SK-N-SH treated with all-trans-retinoic acid at 6 μM for 48 hours (cell line): ENCODE results near the gene AGO1.

Experiments
- ARNTL ChIP-seq: fragments of 450-650 bp; formaldehyde crosslinking; IDR thresholded peaks from 2 replicates; pipeline ENCODE4 v1.5.0; 2020; ENCODE audit warnings: low read depth, mild to moderate bottlenecking, moderate library complexity, borderline replicate concordance
- BACH2 ChIP-seq: fragments of 250-450 bp; sonication (Bioruptor Pico); IDR thresholded peaks from 2 replicates; pipeline ENCODE4 v1.9.0; 2021; ENCODE audit warnings: mild to moderate bottlenecking, borderline replicate concordance
- ESRRG ChIP-seq: fragments of 250-450 bp; sonication (Bioruptor Pico); IDR thresholded peaks from 2 replicates; pipeline ENCODE4 v1.6.1; 2021; ENCODE audit warnings: mild to moderate bottlenecking
- RARB ChIP-seq: fragments of 250-450 bp; sonication (Bioruptor Pico); IDR thresholded peaks from 2 replicates; pipeline ENCODE4 v1.8.0; 2021; ENCODE audit warnings: mild to moderate bottlenecking, moderate library complexity
- SNAI2 ChIP-seq: fragments of 250-450 bp; sonication (Bioruptor Pico); IDR thresholded peaks from 2 replicates; pipeline ENCODE4 v1.5.0; 2020; ENCODE audit warnings: mild to moderate bottlenecking, moderate library complexity
- ZC3H10 ChIP-seq: fragments of 250-450 bp; sonication (Bioruptor Pico); IDR thresholded peaks from 2 replicates; pipeline ENCODE4 v1.5.1; 2021; ENCODE audit warnings: mild to moderate bottlenecking, moderate library complexity
- ZNF565 ChIP-seq: fragments of 450-650 bp; formaldehyde crosslinking; conservative IDR thresholded peaks from 2 replicates; pipeline ENCODE4 v1.5.0; 2020; ENCODE audit warnings: low read depth, mild to moderate bottlenecking, moderate library complexity
- ZNF70 ChIP-seq: fragments of 450-650 bp; formaldehyde crosslinking; IDR thresholded peaks from 2 replicates; pipeline ENCODE4 v1.5.0; 2020; ENCODE audit warnings: mild to moderate bottlenecking, moderate library complexity
- ZNF8 ChIP-seq: fragments of 450-650 bp; formaldehyde crosslinking; IDR thresholded peaks from 2 replicates; pipeline ENCODE4 v1.5.0; 2020; ENCODE audit warnings: mild to moderate bottlenecking, moderate library complexity
- TF ChIP-seq, protein P1 (sequence below): fragments of 250-450 bp; sonication (Bioruptor Pico); IDR thresholded peaks from 2 replicates; pipeline ENCODE4 v1.5.0; 2020; ENCODE audit warnings: mild to moderate bottlenecking, moderate library complexity
- TF ChIP-seq, protein P2 (sequence below): fragments of 250-450 bp; sonication (Bioruptor Pico); IDR thresholded peaks from 2 replicates; pipeline ENCODE4 v1.8.0; 2021; ENCODE audit warnings: low read depth, mild to moderate bottlenecking, moderate library complexity, borderline replicate concordance
- TF ChIP-seq, protein P3 (sequence below): fragments of 250-450 bp; sonication (Bioruptor Pico); IDR thresholded peaks from 2 replicates; pipeline ENCODE4 v1.8.0; 2020; ENCODE audit warnings: mild to moderate bottlenecking, moderate library complexity, borderline replicate concordance
- TF ChIP-seq, protein P4 (sequence below): fragments of 250-450 bp; sonication (Bioruptor Pico); IDR thresholded peaks from 2 replicates; pipeline ENCODE4 v1.5.1; 2020; ENCODE audit warnings: low read depth, mild to moderate bottlenecking, moderate library complexity

DNA sequence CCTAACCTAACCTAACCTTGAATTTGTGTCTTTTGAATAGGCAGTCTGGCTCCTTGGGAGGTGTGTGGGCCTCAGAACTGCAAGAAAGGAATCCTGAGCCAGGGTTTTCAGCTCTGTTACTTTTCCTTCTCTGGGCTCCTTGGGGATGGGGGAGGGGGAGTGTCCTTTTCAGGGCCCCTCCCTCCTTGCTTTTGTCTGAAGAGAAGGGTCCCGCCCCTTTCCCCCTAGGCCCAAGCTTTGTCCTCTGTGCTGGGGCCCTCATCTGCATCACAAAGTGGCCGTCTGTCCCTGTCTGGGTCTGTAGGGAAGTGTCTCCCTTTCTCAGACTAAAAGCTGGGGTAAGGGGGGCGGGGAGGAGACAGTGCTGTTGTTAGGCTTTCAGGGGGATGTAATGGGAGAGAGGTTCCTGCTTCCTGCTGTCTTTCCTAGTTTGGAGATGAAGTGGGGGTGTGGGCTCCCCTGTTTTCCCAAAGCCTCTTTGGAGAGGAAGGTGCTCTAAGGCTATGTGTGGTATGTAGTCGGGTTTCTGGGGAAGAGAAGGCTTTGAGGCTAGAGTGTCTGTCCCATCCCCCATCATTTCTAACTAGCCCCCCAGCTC lies 3.1 kb downstream of the AGO1 start:
- TF ChIP-seq ZNF565 (CRISPR knock-in tag) (no peak), SNAI2 (CRISPR knock-in tag) (no peak), ZNF8 (CRISPR knock-in tag) (no peak), RARB (CRISPR knock-in tag) (no peak), ARNTL (CRISPR knock-in tag) (no peak), BACH2 (CRISPR knock-in tag) (no peak), ZC3H10 (CRISPR knock-in tag) (no peak), ESRRG (CRISPR knock-in tag) (no peak), ZNF70 (CRISPR knock-in tag) (no peak)
- TF ChIP-seq, protein P1, sequence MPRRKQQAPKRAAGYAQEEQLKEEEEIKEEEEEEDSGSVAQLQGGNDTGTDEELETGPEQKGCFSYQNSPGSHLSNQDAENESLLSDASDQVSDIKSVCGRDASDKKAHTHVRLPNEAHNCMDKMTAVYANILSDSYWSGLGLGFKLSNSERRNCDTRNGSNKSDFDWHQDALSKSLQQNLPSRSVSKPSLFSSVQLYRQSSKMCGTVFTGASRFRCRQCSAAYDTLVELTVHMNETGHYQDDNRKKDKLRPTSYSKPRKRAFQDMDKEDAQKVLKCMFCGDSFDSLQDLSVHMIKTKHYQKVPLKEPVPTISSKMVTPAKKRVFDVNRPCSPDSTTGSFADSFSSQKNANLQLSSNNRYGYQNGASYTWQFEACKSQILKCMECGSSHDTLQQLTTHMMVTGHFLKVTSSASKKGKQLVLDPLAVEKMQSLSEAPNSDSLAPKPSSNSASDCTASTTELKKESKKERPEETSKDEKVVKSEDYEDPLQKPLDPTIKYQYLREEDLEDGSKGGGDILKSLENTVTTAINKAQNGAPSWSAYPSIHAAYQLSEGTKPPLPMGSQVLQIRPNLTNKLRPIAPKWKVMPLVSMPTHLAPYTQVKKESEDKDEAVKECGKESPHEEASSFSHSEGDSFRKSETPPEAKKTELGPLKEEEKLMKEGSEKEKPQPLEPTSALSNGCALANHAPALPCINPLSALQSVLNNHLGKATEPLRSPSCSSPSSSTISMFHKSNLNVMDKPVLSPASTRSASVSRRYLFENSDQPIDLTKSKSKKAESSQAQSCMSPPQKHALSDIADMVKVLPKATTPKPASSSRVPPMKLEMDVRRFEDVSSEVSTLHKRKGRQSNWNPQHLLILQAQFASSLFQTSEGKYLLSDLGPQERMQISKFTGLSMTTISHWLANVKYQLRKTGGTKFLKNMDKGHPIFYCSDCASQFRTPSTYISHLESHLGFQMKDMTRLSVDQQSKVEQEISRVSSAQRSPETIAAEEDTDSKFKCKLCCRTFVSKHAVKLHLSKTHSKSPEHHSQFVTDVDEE (CRISPR knock-in tag): no peak
- TF ChIP-seq, protein P2, sequence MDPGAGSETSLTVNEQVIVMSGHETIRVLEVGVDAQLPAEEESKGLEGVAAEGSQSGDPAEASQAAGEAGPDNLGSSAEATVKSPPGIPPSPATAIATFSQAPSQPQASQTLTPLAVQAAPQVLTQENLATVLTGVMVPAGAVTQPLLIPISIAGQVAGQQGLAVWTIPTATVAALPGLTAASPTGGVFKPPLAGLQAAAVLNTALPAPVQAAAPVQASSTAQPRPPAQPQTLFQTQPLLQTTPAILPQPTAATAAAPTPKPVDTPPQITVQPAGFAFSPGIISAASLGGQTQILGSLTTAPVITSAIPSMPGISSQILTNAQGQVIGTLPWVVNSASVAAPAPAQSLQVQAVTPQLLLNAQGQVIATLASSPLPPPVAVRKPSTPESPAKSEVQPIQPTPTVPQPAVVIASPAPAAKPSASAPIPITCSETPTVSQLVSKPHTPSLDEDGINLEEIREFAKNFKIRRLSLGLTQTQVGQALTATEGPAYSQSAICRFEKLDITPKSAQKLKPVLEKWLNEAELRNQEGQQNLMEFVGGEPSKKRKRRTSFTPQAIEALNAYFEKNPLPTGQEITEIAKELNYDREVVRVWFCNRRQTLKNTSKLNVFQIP (CRISPR knock-in tag): no peak
- TF ChIP-seq, protein P3, sequence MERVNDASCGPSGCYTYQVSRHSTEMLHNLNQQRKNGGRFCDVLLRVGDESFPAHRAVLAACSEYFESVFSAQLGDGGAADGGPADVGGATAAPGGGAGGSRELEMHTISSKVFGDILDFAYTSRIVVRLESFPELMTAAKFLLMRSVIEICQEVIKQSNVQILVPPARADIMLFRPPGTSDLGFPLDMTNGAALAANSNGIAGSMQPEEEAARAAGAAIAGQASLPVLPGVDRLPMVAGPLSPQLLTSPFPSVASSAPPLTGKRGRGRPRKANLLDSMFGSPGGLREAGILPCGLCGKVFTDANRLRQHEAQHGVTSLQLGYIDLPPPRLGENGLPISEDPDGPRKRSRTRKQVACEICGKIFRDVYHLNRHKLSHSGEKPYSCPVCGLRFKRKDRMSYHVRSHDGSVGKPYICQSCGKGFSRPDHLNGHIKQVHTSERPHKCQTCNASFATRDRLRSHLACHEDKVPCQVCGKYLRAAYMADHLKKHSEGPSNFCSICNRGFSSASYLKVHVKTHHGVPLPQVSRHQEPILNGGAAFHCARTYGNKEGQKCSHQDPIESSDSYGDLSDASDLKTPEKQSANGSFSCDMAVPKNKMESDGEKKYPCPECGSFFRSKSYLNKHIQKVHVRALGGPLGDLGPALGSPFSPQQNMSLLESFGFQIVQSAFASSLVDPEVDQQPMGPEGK (CRISPR knock-in tag): no peak
- TF ChIP-seq, protein P4, sequence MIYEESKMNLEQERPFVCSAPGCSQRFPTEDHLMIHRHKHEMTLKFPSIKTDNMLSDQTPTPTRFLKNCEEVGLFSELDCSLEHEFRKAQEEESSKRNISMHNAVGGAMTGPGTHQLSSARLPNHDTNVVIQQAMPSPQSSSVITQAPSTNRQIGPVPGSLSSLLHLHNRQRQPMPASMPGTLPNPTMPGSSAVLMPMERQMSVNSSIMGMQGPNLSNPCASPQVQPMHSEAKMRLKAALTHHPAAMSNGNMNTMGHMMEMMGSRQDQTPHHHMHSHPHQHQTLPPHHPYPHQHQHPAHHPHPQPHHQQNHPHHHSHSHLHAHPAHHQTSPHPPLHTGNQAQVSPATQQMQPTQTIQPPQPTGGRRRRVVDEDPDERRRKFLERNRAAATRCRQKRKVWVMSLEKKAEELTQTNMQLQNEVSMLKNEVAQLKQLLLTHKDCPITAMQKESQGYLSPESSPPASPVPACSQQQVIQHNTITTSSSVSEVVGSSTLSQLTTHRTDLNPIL (CRISPR knock-in tag): no peak
